Liver (tissue), 9 donors: Measurements from ENCODE around the gene SCYGR8. TPM values are rescaled to one million over a fixed set of nuclear protein-coding genes. Genes with fewer than 3 reads are reported as not detected.
"Not testable (repeated sequence)": the region's sequence is repeated elsewhere in the genome, so short reads cannot be mapped to it uniquely, and the experiment has no call there.

Experiments used
- DNase-seq: peaks from one replicate; pipeline ENCODE4 v3.0.0-alpha.2; 2017; ENCODE audit warnings: low spot score
- H3K27ac ChIP-seq, 2 donors: one replicate each; pipeline ENCODE4 v1.7.0; 2013; ENCODE audit warnings: inconsistent platforms in 2 of 2, low read length in 2 of 2, control low read depth in 1 of 2, low read depth in 1 of 2, mild to moderate bottlenecking in 1 of 2
- H3K27me3 ChIP-seq, 4 donors: one replicate each; pipeline versions ENCODE4 v1.6.1 to v1.7.0; 2013; ENCODE audit warnings: low read length in 3 of 4, inconsistent platforms in 1 of 4, mild to moderate bottlenecking in 1 of 4, moderate library complexity in 1 of 4; ENCODE audit not compliant: control insufficient read depth in 4 of 4, insufficient read depth in 4 of 4
- H3K36me3 ChIP-seq, 4 donors: one replicate each; pipeline versions ENCODE4 v1.6.1 to v1.7.0; 2013; ENCODE audit warnings: low read length in 3 of 4, mild to moderate bottlenecking in 3 of 4, low read depth in 1 of 4, moderate library complexity in 1 of 4; ENCODE audit not compliant: control insufficient read depth in 4 of 4, insufficient read depth in 3 of 4
- H3K4me1 ChIP-seq, 4 donors: one replicate each; pipeline versions ENCODE4 v1.6.1 to v1.7.0; 2013; ENCODE audit warnings: low read length in 3 of 4, mild to moderate bottlenecking in 3 of 4, moderate library complexity in 1 of 4; ENCODE audit not compliant: control insufficient read depth in 4 of 4, insufficient read depth in 4 of 4
- H3K4me3 ChIP-seq, 3 donors: one replicate each; pipeline versions ENCODE4 v1.6.1 to v1.7.0; 2013; ENCODE audit warnings: low read length in 3 of 3, control low read depth in 1 of 3, low read depth in 1 of 3, mild to moderate bottlenecking in 1 of 3
- H3K9ac ChIP-seq, 2 donors: one replicate each; pipeline ENCODE4 v1.7.0; 2013; ENCODE audit warnings: low read length in 2 of 2, mild to moderate bottlenecking in 2 of 2, moderate library complexity in 2 of 2, control low read depth in 1 of 2, low read depth in 1 of 2
- H3K9me3 ChIP-seq, 4 donors: one replicate each; pipeline versions ENCODE4 v1.6.1 to v1.7.0; 2013; ENCODE audit warnings: low read length in 3 of 4; ENCODE audit not compliant: control insufficient read depth in 4 of 4
- ATF3 ChIP-seq: IDR thresholded peaks from 2 replicates; pipeline ENCODE4 v1.6.1; 2016; ENCODE audit warnings: antibody characterized with exemption
- EGR1 ChIP-seq, 2 donors: IDR thresholded peaks; 2 replicates each; pipeline ENCODE4 v1.6.1; 2016 to 2018; ENCODE audit warnings: antibody characterized with exemption in 2 of 2, low read depth in 2 of 2
- FOXA1 ChIP-seq: IDR thresholded peaks from 2 replicates; pipeline ENCODE4 v1.6.1; 2016; ENCODE audit warnings: antibody characterized with exemption
- FOXA2 ChIP-seq: IDR thresholded peaks from 2 replicates; pipeline ENCODE4 v1.6.1; 2016; ENCODE audit warnings: antibody characterized with exemption
- GABPA ChIP-seq, 2 donors: IDR thresholded peaks in 1 of 2; conservative IDR thresholded peaks in 1 of 2; 2 replicates each; pipeline ENCODE4 v1.6.1; 2016; ENCODE audit warnings: antibody characterized with exemption in 2 of 2, mild to moderate bottlenecking in 1 of 2, moderate library complexity in 1 of 2
- HNF4A ChIP-seq, 2 donors: conservative IDR thresholded peaks; 2 replicates each; pipeline ENCODE4 v1.6.1; 2016; ENCODE audit warnings: antibody characterized with exemption in 2 of 2, mild to moderate bottlenecking in 2 of 2
- HNF4G ChIP-seq: IDR thresholded peaks from 2 replicates; pipeline ENCODE4 v1.6.1; 2016; ENCODE audit warnings: antibody characterized with exemption
- JUND ChIP-seq, 2 donors: IDR thresholded peaks; 2 replicates each; pipeline ENCODE4 v1.6.1; 2016; ENCODE audit warnings: antibody characterized with exemption in 2 of 2
- MAX ChIP-seq: IDR thresholded peaks from 2 replicates; pipeline ENCODE4 v1.6.1; 2016; ENCODE audit warnings: antibody characterized with exemption
- NR2F2 ChIP-seq: IDR thresholded peaks from 2 replicates; pipeline ENCODE4 v1.6.1; 2016; ENCODE audit warnings: antibody characterized with exemption
- RAD21 ChIP-seq, 2 donors: IDR thresholded peaks; 2 replicates each; pipeline ENCODE4 v1.6.1; 2016; ENCODE audit warnings: antibody characterized with exemption in 2 of 2, mild to moderate bottlenecking in 2 of 2
- RXRA ChIP-seq, 2 donors: IDR thresholded peaks; 2 replicates each; pipeline ENCODE4 v1.6.1; 2017 to 2018; ENCODE audit warnings: antibody characterized with exemption in 2 of 2, mild to moderate bottlenecking in 1 of 2
- SP1 ChIP-seq: IDR thresholded peaks from 2 replicates; pipeline ENCODE4 v1.6.1; 2018; ENCODE audit warnings: antibody characterized with exemption, mild to moderate bottlenecking
- TAF1 ChIP-seq: conservative IDR thresholded peaks from 2 replicates; pipeline ENCODE4 v1.6.1; 2016; ENCODE audit warnings: antibody characterized with exemption, mild to moderate bottlenecking
- YY1 ChIP-seq: IDR thresholded peaks from 2 replicates; pipeline ENCODE4 v1.6.1; 2016; ENCODE audit warnings: antibody characterized with exemption, mild to moderate bottlenecking
- ZBTB33 ChIP-seq: IDR thresholded peaks from 2 replicates; pipeline ENCODE4 v1.6.1; 2016; ENCODE audit warnings: antibody characterized with exemption
- WGBS: extraction: QIAGEN DNeasy Blood & Tissue Kit; methylation state at CpG from one replicate; pipeline ENCODE4 v1.1.7; 2013; 5-methylcytosine and 5-hydroxymethylcytosine counted together
- polyA plus RNA-seq, 2 donors: library from polyadenylated mRNA; stranded (reverse) in 1 of 2; unstranded in 1 of 2; fragments of 200-250 nt in 1 of 2; fragments of >200 nt in 1 of 2; fragmentation: Nextera tagmentation in 1 of 2; extraction: Ambion mirVana in 1 of 2; gene quantifications; one replicate each; pipeline versions ENCODE4 v1.2.1 to v1.2.3, GENCODE V29; 2013 to 2015
- total RNA-seq, 2 donors: library from RNA; depleted of rRNA; stranded (reverse); fragments of >200 nt; gene quantifications; one replicate each; pipeline ENCODE4 v1.2.3, GENCODE V29; 2014
- TF ChIP-seq, protein P1 (sequence below): IDR thresholded peaks from 2 replicates; pipeline ENCODE4 v1.6.1; 2016; ENCODE audit warnings: antibody characterized with exemption, mild to moderate bottlenecking
- TF ChIP-seq, protein P2 (sequence below): fragments of 150-350 bp; IDR thresholded peaks from 2 replicates; pipeline ENCODE4 v1.5.1; 2017; ENCODE audit warnings: improper control_type of control experiment, low read depth, low read length; ENCODE audit not compliant: missing input control
- donor health status: healthy.
- donor health status: healthy.
- donor health status: healthy.
- donor health status: healthy.
- donor health status: healthy.

Gene SCYGR8
- total and polyA plus RNA-seq, 4 donors, result not detected

GRCh38 chr2:227719641-227720040 is 26.1 kb upstream of the SCYGR8 start:
- Histone ChIP-seq H3K27me3 (no peaks in the 10 kb centered on the region), H3K9me3 (no peaks in the 10 kb centered on the region), H3K4me1 (peaks cover 6 to 21% (median 6%) of the 10 kb centered on the region in 4 donors), H3K36me3 (no peaks in the 10 kb centered on the region), H3K9ac (no peak overlapping the region), H3K4me3 (no peak overlapping the region), H3K27ac (no peak overlapping the region)
- DNase-seq, result no peak
- WGBS, result 95% methylated on average over 4 of the region's 4 CpGs
- TF ChIP-seq ZBTB33, result no peak
- TF ChIP-seq SP1, result no peak
- no peak for TF ChIP-seq JUND (IDR thresholded peaks at IDR 0.05)
- TF ChIP-seq FOXA1, result no peak
- TF ChIP-seq EGR1 (IDR thresholded peaks at IDR 0.05; ENCODE audit: low read depth in 2 of 2), result no peak
- no peak for TF ChIP-seq RAD21 (IDR thresholded peaks at IDR 0.05)
- TF ChIP-seq GABPA (IDR thresholded peaks at IDR 0.05 in 1 of 2, conservative IDR thresholded peaks at IDR 0.05 in 1 of 2), result no peak
- no peak for TF ChIP-seq FOXA2
- TF ChIP-seq NR2F2, result no peak

GRCh38 chr2:227720680-227721079 is 25.0 kb upstream of the SCYGR8 start:
- 94% methylated on average over 4 of the region's 4 CpGs for WGBS
- TF ChIP-seq FOXA1, result no peak
- TF ChIP-seq YY1, result no peak
- TF ChIP-seq, protein P1, sequence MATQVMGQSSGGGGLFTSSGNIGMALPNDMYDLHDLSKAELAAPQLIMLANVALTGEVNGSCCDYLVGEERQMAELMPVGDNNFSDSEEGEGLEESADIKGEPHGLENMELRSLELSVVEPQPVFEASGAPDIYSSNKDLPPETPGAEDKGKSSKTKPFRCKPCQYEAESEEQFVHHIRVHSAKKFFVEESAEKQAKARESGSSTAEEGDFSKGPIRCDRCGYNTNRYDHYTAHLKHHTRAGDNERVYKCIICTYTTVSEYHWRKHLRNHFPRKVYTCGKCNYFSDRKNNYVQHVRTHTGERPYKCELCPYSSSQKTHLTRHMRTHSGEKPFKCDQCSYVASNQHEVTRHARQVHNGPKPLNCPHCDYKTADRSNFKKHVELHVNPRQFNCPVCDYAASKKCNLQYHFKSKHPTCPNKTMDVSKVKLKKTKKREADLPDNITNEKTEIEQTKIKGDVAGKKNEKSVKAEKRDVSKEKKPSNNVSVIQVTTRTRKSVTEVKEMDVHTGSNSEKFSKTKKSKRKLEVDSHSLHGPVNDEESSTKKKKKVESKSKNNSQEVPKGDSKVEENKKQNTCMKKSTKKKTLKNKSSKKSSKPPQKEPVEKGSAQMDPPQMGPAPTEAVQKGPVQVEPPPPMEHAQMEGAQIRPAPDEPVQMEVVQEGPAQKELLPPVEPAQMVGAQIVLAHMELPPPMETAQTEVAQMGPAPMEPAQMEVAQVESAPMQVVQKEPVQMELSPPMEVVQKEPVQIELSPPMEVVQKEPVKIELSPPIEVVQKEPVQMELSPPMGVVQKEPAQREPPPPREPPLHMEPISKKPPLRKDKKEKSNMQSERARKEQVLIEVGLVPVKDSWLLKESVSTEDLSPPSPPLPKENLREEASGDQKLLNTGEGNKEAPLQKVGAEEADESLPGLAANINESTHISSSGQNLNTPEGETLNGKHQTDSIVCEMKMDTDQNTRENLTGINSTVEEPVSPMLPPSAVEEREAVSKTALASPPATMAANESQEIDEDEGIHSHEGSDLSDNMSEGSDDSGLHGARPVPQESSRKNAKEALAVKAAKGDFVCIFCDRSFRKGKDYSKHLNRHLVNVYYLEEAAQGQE, result no peak
- TF ChIP-seq MAX, result no peak
- no peak for TF ChIP-seq SP1
- no peak for TF ChIP-seq GABPA (IDR thresholded peaks at IDR 0.05 in 1 of 2, conservative IDR thresholded peaks at IDR 0.05 in 1 of 2)
- TF ChIP-seq, protein P2, sequence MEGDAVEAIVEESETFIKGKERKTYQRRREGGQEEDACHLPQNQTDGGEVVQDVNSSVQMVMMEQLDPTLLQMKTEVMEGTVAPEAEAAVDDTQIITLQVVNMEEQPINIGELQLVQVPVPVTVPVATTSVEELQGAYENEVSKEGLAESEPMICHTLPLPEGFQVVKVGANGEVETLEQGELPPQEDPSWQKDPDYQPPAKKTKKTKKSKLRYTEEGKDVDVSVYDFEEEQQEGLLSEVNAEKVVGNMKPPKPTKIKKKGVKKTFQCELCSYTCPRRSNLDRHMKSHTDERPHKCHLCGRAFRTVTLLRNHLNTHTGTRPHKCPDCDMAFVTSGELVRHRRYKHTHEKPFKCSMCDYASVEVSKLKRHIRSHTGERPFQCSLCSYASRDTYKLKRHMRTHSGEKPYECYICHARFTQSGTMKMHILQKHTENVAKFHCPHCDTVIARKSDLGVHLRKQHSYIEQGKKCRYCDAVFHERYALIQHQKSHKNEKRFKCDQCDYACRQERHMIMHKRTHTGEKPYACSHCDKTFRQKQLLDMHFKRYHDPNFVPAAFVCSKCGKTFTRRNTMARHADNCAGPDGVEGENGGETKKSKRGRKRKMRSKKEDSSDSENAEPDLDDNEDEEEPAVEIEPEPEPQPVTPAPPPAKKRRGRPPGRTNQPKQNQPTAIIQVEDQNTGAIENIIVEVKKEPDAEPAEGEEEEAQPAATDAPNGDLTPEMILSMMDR, result no peak
- TF ChIP-seq ZBTB33, result no peak
- no peak for TF ChIP-seq HNF4G
- TF ChIP-seq RAD21 (IDR thresholded peaks at IDR 0.05), result no peak
- TF ChIP-seq RXRA (IDR thresholded peaks at IDR 0.05), result no peak
- TF ChIP-seq TAF1, result no peak
- TF ChIP-seq ATF3, result no peak
- TF ChIP-seq NR2F2, result no peak
- no peak for TF ChIP-seq FOXA2
- no peak for TF ChIP-seq JUND (IDR thresholded peaks at IDR 0.05)
- TF ChIP-seq EGR1 (IDR thresholded peaks at IDR 0.05; ENCODE audit: low read depth in 2 of 2), result no peak
- TF ChIP-seq HNF4A (conservative IDR thresholded peaks at IDR 0.05), result no peak
- no peak for DNase-seq

DNA sequence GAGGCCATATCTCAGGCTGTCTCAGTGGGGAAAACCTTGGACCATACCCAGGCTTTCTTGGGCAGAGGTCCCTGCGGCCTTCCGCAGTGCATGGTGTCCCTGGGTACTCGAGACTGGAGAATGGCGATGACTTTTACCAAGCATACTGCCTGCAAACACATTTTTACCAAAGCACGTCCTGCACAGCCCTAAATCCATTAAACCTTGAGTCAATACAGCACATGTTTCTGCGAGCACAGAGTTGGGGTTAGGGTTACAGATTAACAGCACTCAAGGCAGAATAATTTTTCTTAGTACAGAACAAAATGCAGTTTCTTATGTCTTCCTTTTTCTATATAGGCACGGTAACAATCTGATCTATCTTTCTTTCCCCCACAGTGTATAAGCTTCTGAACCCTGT is 22.9 kb upstream of the SCYGR8 start:
- not testable (repeated sequence) for H3K27me3 ChIP-seq, H3K27ac ChIP-seq, H3K4me3 ChIP-seq, H3K9ac ChIP-seq, H3K36me3 ChIP-seq, DNase-seq, H3K9me3 ChIP-seq, H3K4me1 ChIP-seq
- WGBS, result 65% methylated on average over 7 of the region's 7 CpGs

More at GRCh38 chr2:227720680-227721079, 25.0 kb upstream of the SCYGR8 start:
- H3K9ac ChIP-seq, result no peak overlapping the region
- H3K4me1 ChIP-seq, result peaks cover 6 to 21% (median 6%) of the 10 kb centered on the region in 4 donors
- H3K27ac ChIP-seq, result no peak overlapping the region
- no peaks in the 10 kb centered on the region for H3K36me3 ChIP-seq
- no peak overlapping the region for H3K4me3 ChIP-seq
- no peaks in the 10 kb centered on the region for H3K9me3 ChIP-seq
- no peaks in the 10 kb centered on the region for H3K27me3 ChIP-seq
